GM21576 (cell line): ENCODE measurements around the gene VPS72.
A peak's percentile ranks its signal among the peaks of the same experiment; 100 is the strongest.
"Not testable (repeated sequence)": the region's sequence is repeated elsewhere in the genome, so short reads cannot be mapped to it uniquely, and the experiment has no call there.

Experiments
- ATAC-seq: cut with Tn5 transposase; IDR thresholded peaks from one replicate; pipeline ENCODE4 v1.9.1; 2021; ENCODE audit warnings: mild to moderate bottlenecking, moderate library complexity; ENCODE audit not compliant: unreplicated experiment

VPS72 gene

GRCh38 chr1:151189637-151190445 is at the start of gene VPS72:
VPS72 (minus strand) TSS chr1:151190197; CDS start chr1:151190121, 76 bp downstream.
- peak; percentile 90 for ATAC-seq

GRCh38 chr1:151238467-151238739 is 48.4 kb upstream of the VPS72 start:
- no peak for ATAC-seq

GRCh38 chr1:151237678-151238466 is 47.9 kb upstream of the VPS72 start:
- ATAC-seq = no peak

GRCh38 chr1:151235235-151235634 is 45.2 kb upstream of the VPS72 start:
- ATAC-seq = no peak

GRCh38 chr1:151222130-151222529 is 32.1 kb upstream of the VPS72 start:
- no peak for ATAC-seq

- ATAC-seq = no peak
Measured at GRCh38 chr1:151221616-151222015, 31.6 kb upstream of the VPS72 start.

GRCh38 chr1:151213560-151213959 is 23.6 kb upstream of the VPS72 start:
- ATAC-seq = no peak

- ATAC-seq = no peak
Measured at GRCh38 chr1:151211972-151212705, 22.1 kb upstream of the VPS72 start.

- ATAC-seq = no peak
Measured at GRCh38 chr1:151210830-151211229, 20.8 kb upstream of the VPS72 start.

GRCh38 chr1:151205381-151205965 is 15.5 kb upstream of the VPS72 start:
- ATAC-seq = not testable (repeated sequence)

- ATAC-seq = no peak
Measured at GRCh38 chr1:151199873-151200581, 10.0 kb upstream of the VPS72 start.

GRCh38 chr1:151198254-151199127 is 8.5 kb upstream of the VPS72 start, which contains the start of gene PIP5K1A:
PIP5K1A (plus strand) TSS chr1:151198552; CDS start chr1:151198997, 445 bp downstream.
- ATAC-seq = peak; percentile 81

GRCh38 chr1:151197863-151198253 is 7.9 kb upstream of the VPS72 start:
- ATAC-seq = no peak

- ATAC-seq = no peak
Measured at GRCh38 chr1:151196292-151196800, 6.3 kb upstream of the VPS72 start.

- not testable (repeated sequence) for ATAC-seq
Measured at GRCh38 chr1:151194894-151195594, 5.0 kb upstream of the VPS72 start.

- no peak for ATAC-seq
Measured at GRCh38 chr1:151193856-151194255, 3.9 kb upstream of the VPS72 start.

GRCh38 chr1:151193304-151193703 is 3.3 kb upstream of the VPS72 start:
- ATAC-seq = no peak

GRCh38 chr1:151192047-151192446 is 2.0 kb upstream of the VPS72 start:
- ATAC-seq = no peak

GRCh38 chr1:151188667-151189066 is 1.3 kb downstream of the VPS72 start:
- ATAC-seq = not testable (repeated sequence)
